ENCODE measurements around the gene SMC1B.
"Not testable (repeated sequence)": the region's sequence is repeated elsewhere in the genome, so short reads cannot be mapped to it uniquely, and the experiment has no call there.

The SMC1B gene

DNA sequence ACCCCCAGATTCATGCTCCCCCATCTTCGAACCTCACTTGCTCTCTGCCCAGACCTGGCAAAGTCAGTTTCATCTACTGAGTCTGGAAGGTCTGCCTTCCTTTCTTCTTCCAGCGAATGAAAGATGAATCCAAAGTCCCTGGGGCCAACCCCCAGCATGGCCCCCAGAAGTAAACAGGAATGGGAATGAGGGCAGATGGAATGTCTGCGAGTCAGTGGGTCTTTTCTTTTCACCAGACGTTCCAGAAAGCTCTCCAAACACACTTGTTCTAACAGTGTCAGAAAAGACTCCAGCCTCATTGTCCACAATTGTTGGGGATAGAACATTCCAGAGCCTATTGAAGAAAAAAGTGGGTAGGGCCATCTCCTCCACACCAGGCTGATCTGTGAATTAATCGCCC, 28.7 kb upstream of the SMC1B start:
- DNase-seq (ENCODE audit: low read depth): no peak

DNA sequence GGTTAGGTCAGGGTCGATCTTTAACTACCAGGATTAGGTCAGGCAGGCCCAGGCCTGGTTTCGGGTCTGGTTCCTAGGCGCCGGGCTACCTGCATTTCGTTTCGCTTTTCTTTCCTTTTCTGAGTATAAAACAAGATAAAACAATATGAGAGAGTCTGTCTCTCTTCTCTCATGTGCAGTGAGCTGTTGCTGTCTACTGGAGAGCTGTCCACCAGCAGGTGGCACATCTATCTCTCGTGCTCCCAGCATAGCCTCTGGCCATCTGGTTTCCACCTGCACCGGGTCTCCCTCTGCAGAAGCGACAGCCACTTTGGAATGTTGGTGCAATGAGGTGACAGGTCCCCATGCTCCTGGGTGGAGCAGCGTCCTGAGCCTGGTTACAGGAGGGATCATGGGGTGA, 27.7 kb upstream of the SMC1B start:
- DNase-seq (ENCODE audit: low read depth): no peak

DNA sequence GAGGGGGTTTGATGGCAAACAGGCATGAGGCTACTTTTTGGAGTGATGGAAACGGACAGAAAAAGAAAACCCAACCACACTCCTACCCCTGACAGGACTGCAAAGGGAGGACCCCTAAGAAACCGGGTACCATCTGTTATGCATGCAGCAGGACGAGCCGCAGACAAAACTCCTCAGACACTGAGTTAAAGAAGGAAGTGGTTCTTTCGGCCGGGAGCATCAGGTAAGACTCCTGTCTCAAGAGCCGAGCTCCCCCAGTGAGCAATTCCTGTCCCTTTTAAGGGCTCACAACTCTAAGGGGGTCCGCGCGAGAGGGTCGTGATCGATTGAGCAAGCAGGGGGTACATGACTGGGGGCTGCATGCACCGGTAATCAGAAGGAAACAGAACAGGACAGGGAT, 27.3 kb upstream of the SMC1B start:
- DNase-seq (ENCODE audit: low read depth): not testable (repeated sequence)

DNA sequence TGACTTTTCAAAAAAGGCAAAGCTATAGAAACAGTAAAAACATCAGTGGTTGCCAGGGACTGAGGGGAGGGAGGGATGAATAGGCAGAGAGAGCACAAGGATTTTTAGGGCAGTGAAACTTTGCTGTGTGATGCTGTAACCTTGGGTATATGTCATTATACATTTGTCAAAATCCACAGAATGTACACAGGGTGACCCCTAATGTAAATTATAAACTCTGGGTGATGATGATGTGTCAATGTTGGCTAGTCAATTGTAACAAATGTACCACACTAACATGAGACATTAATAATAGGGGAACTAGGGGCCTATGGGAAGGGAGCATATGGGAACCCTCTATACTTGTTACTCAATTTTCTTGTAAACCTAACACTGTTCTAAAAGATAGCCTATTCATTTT, 24.9 kb upstream of the SMC1B start:
- DNase-seq (ENCODE audit: low read depth): no peak

DNA sequence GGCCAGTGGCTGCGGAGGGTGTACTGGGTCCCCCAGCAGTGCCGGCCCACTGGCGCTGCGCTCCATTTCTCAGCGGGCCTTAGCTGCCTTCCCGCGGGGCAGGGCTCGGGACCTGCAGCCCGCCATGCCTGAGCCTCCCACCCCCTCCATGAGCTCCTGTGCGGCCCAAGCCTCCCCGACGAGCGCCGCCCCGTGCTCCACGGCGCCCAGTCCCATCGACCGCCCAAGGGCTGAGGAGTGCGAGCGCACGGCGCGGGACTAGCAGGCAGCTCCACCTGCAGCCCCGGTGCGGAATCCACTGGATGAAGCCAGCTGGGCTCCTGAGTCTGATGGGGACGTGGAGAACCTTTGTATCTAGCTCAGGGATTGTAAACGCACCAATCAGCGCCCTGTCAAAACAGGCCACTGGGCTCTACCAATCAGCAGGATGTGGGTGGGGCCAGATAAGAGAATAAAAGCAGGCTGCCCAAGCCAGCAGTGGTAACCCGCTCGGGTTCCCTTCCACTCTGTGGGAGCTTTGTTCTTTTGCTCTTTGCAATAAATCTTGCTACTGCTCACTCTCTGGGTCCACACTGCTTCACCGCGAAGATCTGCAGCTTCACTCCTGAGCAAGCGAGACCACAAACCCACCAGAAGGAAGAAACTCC, 23.6 kb upstream of the SMC1B start:
- DNase-seq (ENCODE audit: low read depth): not testable (repeated sequence)

DNA sequence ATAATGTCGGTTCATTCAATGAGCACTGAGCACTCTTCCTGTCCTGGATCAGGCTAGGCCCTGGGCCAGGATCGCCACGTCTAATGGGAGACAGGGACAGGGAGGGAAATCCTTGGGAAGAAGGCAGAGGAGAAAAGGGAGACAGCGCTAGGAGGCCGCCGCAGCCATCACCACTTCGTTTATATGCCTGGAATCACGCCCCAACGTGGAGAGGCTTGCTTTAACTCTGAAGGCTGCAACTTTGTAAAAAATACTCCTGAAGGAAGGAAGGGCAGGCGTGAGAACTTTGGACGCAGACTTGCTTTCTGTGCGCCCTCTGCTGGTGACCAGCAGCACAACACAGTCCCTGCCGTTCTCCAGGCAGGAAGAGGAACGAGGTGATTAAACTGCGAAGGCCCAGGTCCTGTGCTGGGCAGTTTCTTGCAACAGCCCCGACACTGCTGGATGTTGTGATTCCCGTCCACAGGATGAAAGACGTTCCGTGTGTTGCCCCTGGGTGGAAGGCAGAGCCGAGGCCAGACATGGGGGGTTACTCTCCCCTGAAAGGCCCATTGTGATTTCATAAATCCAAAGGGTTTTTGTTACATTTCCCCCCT, 22.2 kb upstream of the SMC1B start:
- peak; percentile 68 for DNase-seq (ENCODE audit: low read depth)

DNA sequence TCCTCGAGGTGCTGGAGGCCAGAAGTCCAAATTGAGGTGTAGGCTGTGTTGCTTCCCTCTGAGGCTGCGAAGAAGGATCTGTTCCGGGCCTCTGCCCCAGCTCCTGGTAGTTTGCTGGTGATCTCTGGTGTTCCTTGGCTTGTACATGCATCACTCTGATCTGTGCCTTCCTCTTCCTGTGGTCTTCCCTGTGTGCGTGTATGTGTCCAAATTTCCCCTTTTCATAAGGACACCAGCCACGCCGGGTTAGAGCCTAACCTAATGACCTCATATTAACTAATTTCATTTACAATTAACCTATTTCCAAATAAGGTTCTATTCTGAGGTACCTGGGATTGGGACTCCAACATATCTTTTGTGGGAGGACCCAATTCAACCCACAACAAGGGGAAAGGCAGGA, 21.6 kb upstream of the SMC1B start:
- no peak for DNase-seq (ENCODE audit: low read depth)

DNA sequence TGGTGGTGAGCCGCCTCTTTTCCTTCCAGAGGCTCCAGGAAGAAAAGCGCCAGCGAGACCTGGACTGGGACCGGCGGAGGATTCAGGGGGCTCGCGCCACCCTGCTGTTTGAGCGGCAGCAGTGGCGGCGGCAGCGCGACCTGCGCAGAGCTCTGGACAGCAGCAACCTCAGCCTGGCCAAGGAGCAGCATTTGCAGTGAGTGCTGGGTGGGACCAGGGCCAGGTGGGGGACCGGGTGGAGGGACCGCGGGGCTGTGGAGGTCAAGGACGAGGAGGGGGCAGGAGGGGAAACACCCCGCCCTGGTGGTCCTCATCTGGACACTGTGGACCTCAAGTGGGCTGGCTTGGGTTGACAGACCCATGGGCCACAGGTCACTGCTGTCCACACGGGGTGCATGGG, 17.5 kb upstream of the SMC1B start:
- no peak for DNase-seq (ENCODE audit: low read depth)

DNA sequence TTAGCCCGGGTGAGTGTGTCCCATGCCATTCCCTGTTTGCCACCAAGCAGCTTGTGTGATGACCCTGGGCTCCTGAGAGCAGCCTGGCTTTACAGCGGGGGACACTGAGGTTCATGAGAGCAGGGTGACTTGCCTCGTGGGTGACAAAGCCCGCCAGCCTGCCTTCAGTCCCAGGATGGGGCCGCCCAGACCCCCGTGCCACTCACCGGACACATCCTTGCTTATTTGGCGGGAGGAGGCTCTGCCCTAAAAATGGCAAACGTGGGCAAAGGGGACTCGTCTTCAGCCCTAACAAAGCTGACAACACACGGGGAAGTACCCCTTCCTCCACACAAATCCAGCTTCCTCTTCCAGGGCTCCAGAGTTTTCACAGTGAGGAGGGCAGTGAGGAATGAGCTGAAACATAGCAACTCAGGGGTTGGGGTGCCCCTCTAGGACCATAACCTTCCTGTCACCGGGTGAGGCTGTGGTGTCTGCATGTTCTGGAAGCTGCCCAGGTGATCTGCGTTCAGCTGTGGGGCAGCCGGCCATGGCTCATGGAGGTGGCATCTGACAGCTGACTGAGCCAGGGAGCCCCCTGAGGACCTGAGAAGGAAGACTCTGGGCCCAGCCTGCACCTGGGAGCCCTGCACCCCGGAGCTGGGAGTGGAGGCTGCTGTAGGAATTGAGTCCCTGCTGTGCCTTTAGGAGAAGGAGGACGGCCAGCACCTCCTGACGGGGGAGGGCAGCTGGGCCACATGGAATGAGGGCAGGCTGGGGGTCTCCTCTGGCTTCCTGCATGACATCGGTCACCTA, 16.8 kb upstream of the SMC1B start:
- DNase-seq (ENCODE audit: low read depth): no peak

DNA sequence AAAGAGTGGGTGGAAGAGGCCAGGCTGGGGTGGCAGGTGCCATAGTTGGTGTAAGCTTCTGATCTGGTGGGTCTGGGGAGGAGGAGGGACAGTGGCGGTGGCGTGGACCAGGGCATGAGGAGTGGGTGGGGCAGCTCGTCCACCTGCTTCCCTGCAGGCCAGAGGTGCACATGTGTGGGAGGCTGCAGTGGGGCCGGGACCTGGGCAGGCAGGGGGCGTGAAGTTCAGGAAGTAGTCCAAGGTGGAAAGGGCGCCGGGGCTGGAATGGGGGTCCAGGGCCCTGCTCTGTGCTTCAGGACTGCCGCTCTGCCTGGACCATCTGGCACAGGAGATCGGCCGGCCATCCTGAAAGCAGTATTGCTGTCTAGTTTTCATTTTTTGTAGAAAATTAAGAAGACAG, 16.0 kb upstream of the SMC1B start:
- no peak for DNase-seq (ENCODE audit: low read depth)

DNA sequence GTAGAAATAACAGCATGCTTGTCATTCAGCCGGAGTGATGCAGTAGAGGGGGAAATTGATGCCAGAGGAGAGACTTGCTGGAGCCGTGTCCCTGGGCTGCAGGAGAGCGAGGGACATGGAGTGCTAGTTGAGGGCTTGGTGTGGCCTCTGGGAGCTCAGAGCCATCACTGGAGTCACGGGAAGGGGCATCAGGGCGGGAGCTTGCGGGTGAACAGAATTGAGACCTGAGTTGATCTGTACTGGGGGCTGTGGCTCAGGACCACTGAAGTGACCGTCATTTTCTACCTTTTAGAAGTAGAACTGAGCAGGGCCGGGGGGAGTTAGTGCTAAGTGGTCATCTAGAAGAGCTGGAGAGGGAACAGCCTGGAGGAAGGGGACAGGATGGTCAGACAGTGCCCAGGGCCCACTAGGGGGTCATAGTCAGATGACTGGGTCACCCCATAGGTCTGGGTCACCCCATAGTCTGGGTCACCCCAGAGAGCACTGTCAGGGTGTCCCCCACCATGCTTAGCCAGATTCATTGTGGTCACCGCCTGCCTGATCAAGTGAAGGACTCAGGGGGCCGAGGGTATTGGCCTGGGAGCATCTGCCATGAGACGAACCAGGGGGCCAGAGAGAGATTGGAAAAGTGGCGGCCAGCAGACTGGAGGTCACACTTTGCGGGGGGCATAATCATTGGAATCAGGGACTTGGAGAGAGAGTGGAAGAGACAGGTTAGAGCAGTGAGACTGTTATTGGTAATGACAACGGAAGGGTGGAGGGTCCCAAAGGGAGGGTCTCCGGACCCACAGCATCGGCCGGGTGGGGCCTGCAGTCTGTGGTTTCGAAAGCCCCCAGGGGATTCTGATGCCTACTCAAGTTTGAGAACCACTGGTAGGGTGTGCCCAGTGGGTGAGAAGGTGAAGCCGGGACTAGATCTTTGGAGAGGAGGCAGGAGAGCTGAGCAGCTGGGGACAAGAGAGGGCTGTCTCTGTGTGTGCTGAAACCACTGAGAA, 15.3 kb upstream of the SMC1B start:
- DNase-seq (ENCODE audit: low read depth): no peak

DNA sequence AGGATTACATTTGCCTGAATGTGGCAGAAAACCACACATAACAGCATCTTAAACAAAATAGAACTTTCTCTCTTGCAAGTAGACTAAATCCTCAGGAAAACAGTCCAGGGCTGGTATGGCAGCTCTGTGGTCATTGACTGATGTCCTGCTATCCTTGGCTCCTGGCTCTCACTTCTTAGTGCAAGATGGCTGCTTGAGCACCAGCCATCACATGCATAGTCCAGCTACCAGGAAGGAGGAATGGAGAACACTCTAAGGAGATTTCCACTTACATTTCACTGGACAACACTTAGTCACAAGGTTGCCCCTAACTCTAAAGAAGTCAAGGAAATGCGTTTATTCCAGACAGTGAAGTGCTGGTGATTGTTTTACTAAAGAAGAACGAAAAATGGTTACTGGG, 13.7 kb upstream of the SMC1B start:
- DNase-seq (ENCODE audit: low read depth): no peak

DNA sequence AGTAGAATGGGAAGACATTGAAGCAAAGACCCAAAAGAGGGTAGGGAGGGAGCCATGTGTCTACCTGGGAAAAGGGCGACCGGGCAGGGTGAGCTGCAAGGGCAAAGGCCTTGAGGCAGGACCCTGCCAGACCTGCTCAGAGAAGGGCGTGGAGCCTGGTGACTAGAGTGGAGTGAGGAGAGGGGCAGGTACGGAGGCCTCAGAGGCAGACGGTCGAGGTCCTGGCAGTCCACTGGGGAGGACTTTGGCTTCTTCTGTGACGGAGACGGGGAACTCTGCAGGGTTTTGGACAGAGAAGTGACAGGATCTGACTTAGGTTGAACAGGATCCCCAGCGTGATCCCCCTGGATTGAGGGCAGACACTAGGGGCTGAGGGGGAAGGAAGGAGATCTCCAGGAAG, 13.0 kb upstream of the SMC1B start:
- no peak for DNase-seq (ENCODE audit: low read depth)

DNA sequence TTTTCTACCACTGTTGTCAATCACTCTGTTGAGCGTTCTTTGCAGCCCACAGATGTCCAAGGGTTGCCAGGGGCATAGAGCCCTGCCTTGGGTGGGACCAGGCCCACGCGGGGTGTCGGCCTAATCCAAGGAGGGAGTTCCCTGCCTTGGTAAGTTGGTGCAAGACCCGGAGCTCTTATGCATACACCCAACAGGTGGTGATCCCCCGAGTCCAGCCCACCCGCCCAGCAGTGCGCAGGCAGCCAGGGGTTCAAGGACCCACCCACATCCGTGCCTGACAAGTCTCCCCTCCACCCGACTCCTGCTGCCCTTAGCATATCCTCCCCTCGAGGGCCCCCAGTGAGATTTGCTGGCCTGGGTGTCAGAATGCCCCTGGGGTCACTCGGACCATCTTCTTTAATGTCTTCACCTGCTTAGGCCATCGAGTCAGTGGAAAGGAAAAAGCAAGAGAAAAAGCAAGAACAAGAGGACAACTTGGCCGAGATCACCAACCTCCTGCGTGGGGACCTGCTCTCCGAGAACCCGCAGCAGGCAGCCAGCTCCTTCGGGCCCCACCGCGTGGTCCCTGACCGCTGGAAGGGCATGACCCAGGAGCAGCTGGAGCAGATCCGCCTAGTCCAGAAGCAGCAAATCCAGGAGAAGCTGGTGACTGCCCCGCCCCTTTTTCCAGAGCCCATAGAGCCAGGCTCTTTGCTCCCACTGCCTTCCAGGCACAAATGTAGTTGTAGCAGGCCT, 12.3 kb upstream of the SMC1B start:
- no peak for DNase-seq (ENCODE audit: low read depth)

DNA sequence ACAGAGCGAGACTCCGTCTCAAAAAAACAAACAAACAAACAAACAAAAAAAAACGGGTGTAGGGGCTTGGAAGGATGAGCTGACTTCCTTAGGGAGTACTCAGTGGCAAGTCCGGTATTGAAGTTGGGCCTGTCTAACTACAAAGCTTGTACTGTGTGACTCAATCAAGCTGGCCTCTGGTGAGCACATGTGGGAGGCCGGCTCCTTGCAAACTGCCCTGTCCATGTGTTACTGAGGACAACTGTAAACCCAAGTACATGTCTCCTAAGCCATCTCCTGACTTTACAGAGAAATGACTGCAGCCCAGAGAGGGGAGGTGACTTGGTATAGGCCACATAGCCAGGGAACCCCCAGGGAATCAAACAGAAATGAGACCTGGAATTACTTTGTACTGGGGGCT, 11.7 kb upstream of the SMC1B start:
- DNase-seq (ENCODE audit: low read depth): no peak

DNA sequence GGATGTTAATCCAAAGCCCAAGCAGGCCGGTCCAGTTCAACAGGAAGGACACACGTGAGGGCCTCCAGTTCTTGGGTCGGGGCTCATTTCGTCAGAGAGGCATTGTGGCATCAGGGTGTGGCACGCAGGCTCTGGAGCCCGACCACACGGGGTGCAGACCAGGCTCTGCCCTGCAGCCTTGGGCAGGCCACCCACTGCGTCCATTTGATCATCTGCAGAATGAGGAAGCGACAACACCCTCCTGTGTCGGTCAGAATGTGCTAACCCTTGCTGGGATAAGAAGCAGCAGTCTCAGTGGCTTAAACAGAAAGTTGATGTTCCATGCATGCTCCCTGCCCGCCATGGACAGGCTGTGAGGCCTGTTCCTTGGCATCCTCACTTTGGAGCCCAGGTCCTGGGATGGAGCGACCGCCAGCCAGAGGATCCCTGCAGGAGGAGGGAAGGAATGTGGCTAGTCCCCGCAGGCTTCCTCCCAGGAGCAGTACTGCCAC, 10.9 kb upstream of the SMC1B start:
- no peak for DNase-seq (ENCODE audit: low read depth)

DNA sequence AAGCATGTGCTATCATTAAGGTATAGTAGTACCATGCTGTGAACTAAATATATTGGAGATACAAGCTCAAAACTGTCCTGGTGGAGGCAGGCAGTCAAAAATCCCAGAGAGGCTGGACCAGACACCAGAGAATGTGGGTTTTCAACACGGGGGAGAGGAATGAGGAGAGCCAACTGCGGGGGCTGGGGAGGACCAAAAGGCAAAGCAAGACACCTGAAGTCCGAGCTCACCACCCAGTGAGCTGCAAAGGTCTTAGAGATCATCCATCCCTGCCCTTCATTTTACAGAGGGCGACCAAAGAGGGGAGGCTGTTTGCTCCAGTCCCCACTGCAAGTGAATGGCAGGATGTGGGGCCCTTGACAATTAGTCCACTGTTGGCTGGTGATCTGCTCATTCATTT, 10.1 kb upstream of the SMC1B start:
- no peak for DNase-seq (ENCODE audit: low read depth)

DNA sequence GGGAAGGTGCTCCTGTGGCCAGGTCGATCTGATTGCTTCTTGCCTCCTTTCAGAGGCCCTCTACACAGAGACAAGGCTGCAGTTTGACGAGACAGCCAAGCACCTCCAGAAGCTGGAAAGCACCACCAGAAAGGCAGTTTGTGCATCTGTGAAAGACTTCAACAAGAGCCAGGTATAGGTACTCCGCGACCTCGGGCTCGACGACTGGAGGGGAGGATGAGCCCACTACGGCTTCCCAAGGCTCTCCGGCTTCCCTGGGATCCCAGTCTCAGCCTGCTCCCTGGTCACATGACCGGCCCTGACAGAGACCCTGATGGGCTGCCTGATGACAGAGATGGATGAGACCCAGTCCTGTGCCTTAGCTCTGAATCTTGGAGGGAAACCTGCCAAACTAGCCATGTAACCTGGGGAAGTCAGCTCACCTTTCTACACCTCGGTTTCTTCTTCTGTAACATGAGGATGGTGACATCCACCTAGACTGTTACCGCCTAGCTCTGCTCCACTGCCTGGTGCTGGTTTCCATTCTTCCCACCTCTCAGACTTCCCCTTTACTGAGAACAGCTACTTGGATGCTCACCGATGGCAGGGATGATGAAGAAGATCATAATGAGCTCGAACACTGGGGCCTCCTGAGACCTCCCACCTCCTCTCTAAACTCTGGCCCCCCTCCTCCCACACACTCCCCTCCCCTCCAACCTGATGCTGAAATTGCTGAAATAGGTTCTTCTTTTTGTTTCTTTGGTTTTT, 9.0 kb upstream of the SMC1B start:
- no peak for DNase-seq (ENCODE audit: low read depth)

DNA sequence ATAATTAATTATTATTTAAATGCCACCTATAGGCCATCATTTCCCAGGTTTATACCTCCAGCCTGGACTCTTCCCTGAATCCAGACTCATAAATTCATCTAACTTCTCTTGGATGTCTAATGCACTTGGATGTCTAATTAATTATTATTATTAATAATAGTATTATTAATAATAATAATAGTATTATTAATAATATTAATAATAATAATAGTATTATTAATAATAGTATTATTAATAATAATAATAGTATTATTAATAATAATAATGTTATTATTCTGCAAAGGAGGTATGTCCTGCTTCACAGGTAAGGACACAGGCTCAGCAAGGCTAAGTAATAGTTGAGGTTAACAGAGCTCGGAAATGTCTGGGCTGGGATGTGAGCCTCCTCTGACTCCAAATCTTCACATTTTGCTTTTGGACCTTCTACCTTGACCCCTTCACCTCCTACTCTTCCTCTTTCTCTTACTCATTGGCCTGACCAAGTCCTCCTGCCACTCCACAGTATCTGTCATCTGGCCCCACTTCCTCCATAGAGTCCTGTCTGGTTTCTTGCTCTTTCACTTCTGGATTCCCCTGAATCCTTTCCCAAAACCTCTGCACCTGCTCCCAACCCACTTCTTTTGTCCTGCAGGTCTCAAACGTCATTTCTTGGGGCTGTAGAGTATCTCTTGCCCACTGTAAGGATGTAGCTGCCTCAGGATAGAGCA, 8.1 kb upstream of the SMC1B start:
- no peak for DNase-seq (ENCODE audit: low read depth)

DNA sequence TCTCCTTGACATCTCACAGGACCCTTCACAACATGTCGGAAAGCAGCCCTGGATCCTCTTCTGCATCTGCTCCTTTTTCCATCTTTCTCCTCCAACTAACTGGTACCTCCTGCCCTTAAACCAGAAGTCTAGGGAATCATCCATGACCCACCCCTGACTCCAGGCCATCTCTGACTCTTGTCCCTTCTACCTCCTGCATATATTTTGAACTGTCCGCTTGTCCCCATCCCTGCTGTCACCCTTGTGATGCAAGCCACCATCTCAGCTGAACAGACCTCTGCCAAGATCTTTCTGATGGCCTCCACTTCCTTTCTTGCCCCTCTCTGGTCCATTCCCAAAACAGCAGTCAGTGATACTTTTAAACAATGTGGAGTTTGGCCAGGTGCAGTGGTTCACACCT, 7.1 kb upstream of the SMC1B start:
- DNase-seq (ENCODE audit: low read depth): no peak

Data from stimulated activated CD8-positive, alpha-beta memory T cell treated with anti-CD3 and anti-CD28 coated beads, Interleukin-12 subunit alpha, Interleukin-12 subunit beta, amount 100 ng/mL, for 1 hour (primary cell).